ENCODE measurements around the gene USP20. TPM values are rescaled to one million over a fixed set of nuclear protein-coding genes. Genes with fewer than 3 reads are reported as not detected.
"Not testable (repeated sequence)": the region's sequence is repeated elsewhere in the genome, so short reads cannot be mapped to it uniquely, and the experiment has no call there.

USP20 gene
- total RNA-seq, 1 donor from 2014 or later = 3.7 TPM

- Histone ChIP-seq H3K27ac (ENCODE audit: low read depth, low read length) (peak overlapping the region; percentile 25), H3K4me3 (ENCODE audit: low read length in 3 of 3) (peak overlapping the region; percentile 21 to 66 (median 54)), H3K36me3 (ENCODE audit: control insufficient read depth in 3 of 3, insufficient read depth in 3 of 3, low read length in 3 of 3) (peaks cover 7 to 10% (median 10%) of the 10 kb centered on the region in 3 donors), H3K9me3 (ENCODE audit: control insufficient read depth in 3 of 3, low read length in 3 of 3) (no peaks in the 10 kb centered on the region), H3K9ac (ENCODE audit: low read depth in 1 of 3, low read length in 3 of 3) (peak overlapping the region in 2 of 3 donors; percentile 20 to 45), H3K4me1 (ENCODE audit: control insufficient read depth in 3 of 3, insufficient read depth in 3 of 3, low read length in 3 of 3) (peaks cover 23 to 30% (median 28%) of the 10 kb centered on the region in 3 donors), H3K27me3 (ENCODE audit: control insufficient read depth in 3 of 3, insufficient read depth in 3 of 3, low read length in 3 of 3) (no peaks in the 10 kb centered on the region)
Measured at GRCh38 chr9:129887334-129888292, 52.4 kb downstream of the USP20 start.

DNA sequence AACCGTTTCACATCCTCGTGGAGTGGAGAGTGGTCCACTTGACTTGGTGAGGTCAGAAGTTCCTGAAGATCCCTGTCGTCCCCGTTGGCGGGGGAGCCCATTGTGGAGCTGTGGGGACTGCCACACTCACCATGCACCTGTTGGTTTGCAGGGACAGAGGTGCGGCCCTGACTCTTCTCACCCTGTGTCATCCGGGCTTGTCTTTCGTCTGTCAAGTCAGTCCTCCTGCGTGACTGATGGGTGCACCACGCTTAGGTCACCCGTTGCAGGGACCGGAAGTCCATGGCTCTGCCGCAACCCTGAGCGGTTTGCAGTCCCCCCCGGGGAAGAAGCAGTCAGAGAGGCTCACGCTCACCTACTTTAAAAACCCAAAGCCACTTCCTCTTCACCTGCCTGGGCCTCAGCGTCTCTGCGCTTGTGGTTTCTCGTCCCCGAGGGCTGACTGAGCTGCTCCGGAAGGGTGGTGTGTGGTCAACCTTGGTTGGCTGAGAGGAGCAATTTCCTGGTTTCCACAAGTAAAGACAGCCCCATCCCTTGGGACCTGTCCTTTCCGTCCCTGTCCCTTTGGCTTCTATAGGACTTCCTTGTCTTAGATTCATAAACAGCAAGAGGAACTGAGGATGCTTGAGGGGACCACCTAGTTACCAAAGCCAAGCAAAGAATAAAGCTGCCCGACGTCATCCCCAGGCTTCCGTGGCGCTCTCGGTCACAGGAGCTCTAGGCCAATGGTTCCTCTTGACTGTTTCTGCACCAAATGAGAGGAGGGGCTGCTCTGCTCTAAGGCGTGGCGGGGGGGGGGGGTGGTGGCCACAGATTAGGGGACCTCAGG is 53.2 kb downstream of the USP20 start:
- Histone ChIP-seq H3K27ac (ENCODE audit: low read depth, low read length) (peak overlapping the region; percentile 25), H3K27me3 (ENCODE audit: control insufficient read depth in 3 of 3, insufficient read depth in 3 of 3, low read length in 3 of 3) (no peaks in the 10 kb centered on the region)

GRCh38 chr9:129889122-129889940 is 54.1 kb downstream of the USP20 start:
- Histone ChIP-seq H3K4me3 (ENCODE audit: low read length in 3 of 3) (no peak overlapping the region), H3K4me1 (ENCODE audit: control insufficient read depth in 3 of 3, insufficient read depth in 3 of 3, low read length in 3 of 3) (peaks cover 16 to 25% (median 21%) of the 10 kb centered on the region in 3 donors), H3K36me3 (ENCODE audit: control insufficient read depth in 3 of 3, insufficient read depth in 3 of 3, low read length in 3 of 3) (peaks cover 7 to 14% (median 7%) of the 10 kb centered on the region in 3 donors), H3K9ac (ENCODE audit: low read depth in 1 of 3, low read length in 3 of 3) (no peak overlapping the region), H3K27ac (ENCODE audit: low read depth, low read length) (no peak overlapping the region), H3K27me3 (ENCODE audit: control insufficient read depth in 3 of 3, insufficient read depth in 3 of 3, low read length in 3 of 3) (no peaks in the 10 kb centered on the region), H3K9me3 (ENCODE audit: control insufficient read depth in 3 of 3, low read length in 3 of 3) (no peaks in the 10 kb centered on the region)

More for the DNA sequence above, 53.2 kb downstream of the USP20 start:
- peak overlapping the region in 2 of 3 donors; percentile 20 to 45 for H3K9ac ChIP-seq (ENCODE audit: low read depth in 1 of 3, low read length in 3 of 3)
- no peaks in the 10 kb centered on the region for H3K9me3 ChIP-seq (ENCODE audit: control insufficient read depth in 3 of 3, low read length in 3 of 3)
- peaks cover 23 to 30% (median 28%) of the 10 kb centered on the region in 3 donors for H3K4me1 ChIP-seq (ENCODE audit: control insufficient read depth in 3 of 3, insufficient read depth in 3 of 3, low read length in 3 of 3)
- H3K4me3 ChIP-seq (ENCODE audit: low read length in 3 of 3) = peak overlapping the region; percentile 21 to 66 (median 54)
- H3K36me3 ChIP-seq (ENCODE audit: control insufficient read depth in 3 of 3, insufficient read depth in 3 of 3, low read length in 3 of 3) = peaks cover 7 to 10% (median 7%) of the 10 kb centered on the region in 3 donors

DNA sequence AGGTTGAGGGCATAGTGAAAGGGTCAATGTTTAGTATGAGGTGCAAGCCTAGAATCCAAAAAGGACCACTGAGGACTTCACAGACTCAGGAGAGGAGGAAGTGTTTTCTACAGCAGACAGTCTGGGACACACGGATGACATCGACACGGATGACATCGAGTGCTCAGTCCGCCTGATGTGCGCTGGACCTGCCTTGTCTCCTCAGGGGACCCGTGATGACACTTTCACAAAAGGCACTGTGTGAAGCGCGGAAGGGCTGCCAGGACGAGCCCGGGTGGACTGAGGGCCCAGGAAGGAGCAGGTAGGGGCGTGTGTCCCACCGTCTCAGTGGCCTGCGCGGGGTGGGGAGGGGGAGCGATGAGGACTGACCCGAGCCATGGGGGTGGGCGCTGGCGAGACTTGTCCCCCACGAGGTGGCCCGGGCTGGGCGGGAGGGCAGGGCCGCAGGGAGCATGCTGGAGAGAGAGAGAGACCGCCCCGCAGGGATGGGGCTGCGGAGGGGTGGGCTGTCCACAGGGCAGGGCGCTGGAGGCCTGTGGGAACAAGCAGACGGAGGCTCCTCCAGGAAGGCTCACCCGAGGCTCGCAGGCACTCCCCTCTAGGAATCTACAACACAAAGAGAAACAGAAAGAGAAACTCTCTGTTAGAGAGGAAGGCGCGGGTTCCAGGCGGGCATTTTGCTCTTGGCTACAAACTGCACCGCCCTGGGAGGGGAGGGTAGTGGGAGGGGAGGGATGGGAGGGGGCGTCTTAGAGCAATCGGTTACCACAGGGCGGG is 54.9 kb downstream of the USP20 start:
- H3K9me3 ChIP-seq (ENCODE audit: control insufficient read depth in 3 of 3, low read length in 3 of 3) = no peaks in the 10 kb centered on the region
- H3K27me3 ChIP-seq (ENCODE audit: control insufficient read depth in 3 of 3, insufficient read depth in 3 of 3, low read length in 3 of 3) = no peaks in the 10 kb centered on the region
- H3K4me3 ChIP-seq (ENCODE audit: low read length in 3 of 3) = no peak overlapping the region
- H3K9ac ChIP-seq (ENCODE audit: low read depth in 1 of 3, low read length in 3 of 3) = no peak overlapping the region
- no peak overlapping the region for H3K27ac ChIP-seq (ENCODE audit: low read depth, low read length)
- H3K4me1 ChIP-seq (ENCODE audit: control insufficient read depth in 3 of 3, insufficient read depth in 3 of 3, low read length in 3 of 3) = peaks cover 8 to 17% (median 13%) of the 10 kb centered on the region in 3 donors
- peaks cover 7 to 19% (median 10%) of the 10 kb centered on the region in 3 donors for H3K36me3 ChIP-seq (ENCODE audit: control insufficient read depth in 3 of 3, insufficient read depth in 3 of 3, low read length in 3 of 3)

- H3K27me3 ChIP-seq (ENCODE audit: control insufficient read depth in 3 of 3, insufficient read depth in 3 of 3, low read length in 3 of 3); H3K27ac ChIP-seq (ENCODE audit: low read depth, low read length); H3K9ac ChIP-seq (ENCODE audit: low read depth in 1 of 3, low read length in 3 of 3); H3K9me3 ChIP-seq (ENCODE audit: control insufficient read depth in 3 of 3, low read length in 3 of 3); H3K4me3 ChIP-seq (ENCODE audit: low read length in 3 of 3): not testable (repeated sequence)
- Histone ChIP-seq H3K36me3 (ENCODE audit: control insufficient read depth in 3 of 3, insufficient read depth in 3 of 3, low read length in 3 of 3) (peaks cover 9 to 21% (median 16%) of the 10 kb centered on the region in 3 donors), H3K4me1 (ENCODE audit: control insufficient read depth in 3 of 3, insufficient read depth in 3 of 3, low read length in 3 of 3) (peaks cover 3 to 13% (median 7%) of the 10 kb centered on the region in 3 donors)
Measured at GRCh38 chr9:129890718-129891299, 55.6 kb downstream of the USP20 start.

DNA sequence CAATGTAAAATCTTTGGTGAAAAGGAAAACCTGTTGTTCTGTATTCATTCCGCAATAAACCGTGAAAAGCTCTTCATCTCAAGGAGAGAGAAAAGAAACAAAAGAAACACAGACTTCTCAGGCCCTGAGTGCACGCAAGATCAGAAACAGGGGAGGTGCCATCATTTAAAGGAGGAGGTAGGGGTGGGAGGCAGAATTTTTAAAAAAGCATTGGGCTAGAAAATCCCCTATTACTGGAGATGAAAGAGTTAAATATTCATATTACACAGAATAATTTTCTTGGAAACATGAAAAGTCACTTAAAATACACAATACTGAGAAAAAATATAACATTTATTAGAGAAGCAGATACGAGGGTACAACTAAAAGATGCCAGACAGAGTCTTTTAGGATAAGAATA is 56.3 kb downstream of the USP20 start:
- Histone ChIP-seq H3K4me1 (ENCODE audit: control insufficient read depth in 3 of 3, insufficient read depth in 3 of 3, low read length in 3 of 3) (peaks cover 0 to 6% (median 2%) of the 10 kb centered on the region in 3 donors), H3K9ac (ENCODE audit: low read depth in 1 of 3, low read length in 3 of 3) (no peak overlapping the region), H3K9me3 (ENCODE audit: control insufficient read depth in 3 of 3, low read length in 3 of 3) (no peaks in the 10 kb centered on the region), H3K27ac (ENCODE audit: low read depth, low read length) (no peak overlapping the region), H3K27me3 (ENCODE audit: control insufficient read depth in 3 of 3, insufficient read depth in 3 of 3, low read length in 3 of 3) (no peaks in the 10 kb centered on the region), H3K36me3 (ENCODE audit: control insufficient read depth in 3 of 3, insufficient read depth in 3 of 3, low read length in 3 of 3) (peaks cover 9 to 24% (median 18%) of the 10 kb centered on the region in 3 donors), H3K4me3 (ENCODE audit: low read length in 3 of 3) (no peak overlapping the region)

GRCh38 chr9:129894120-129894823 is 59.0 kb downstream of the USP20 start:
- Histone ChIP-seq H3K27ac (ENCODE audit: low read depth, low read length) (no peak overlapping the region), H3K36me3 (ENCODE audit: control insufficient read depth in 3 of 3, insufficient read depth in 3 of 3, low read length in 3 of 3) (peaks cover 9 to 28% (median 25%) of the 10 kb centered on the region in 3 donors), H3K4me3 (ENCODE audit: low read length in 3 of 3) (no peak overlapping the region), H3K27me3 (ENCODE audit: control insufficient read depth in 3 of 3, insufficient read depth in 3 of 3, low read length in 3 of 3) (no peaks in the 10 kb centered on the region), H3K4me1 (ENCODE audit: control insufficient read depth in 3 of 3, insufficient read depth in 3 of 3, low read length in 3 of 3) (no peaks in the 10 kb centered on the region), H3K9ac (ENCODE audit: low read depth in 1 of 3, low read length in 3 of 3) (no peak overlapping the region), H3K9me3 (ENCODE audit: control insufficient read depth in 3 of 3, low read length in 3 of 3) (no peaks in the 10 kb centered on the region)

Data from skeletal muscle tissue (tissue), 4 donors.